ELF-1 (cell line): Measurements from ENCODE around the gene RHO.

Experiments used
- DNase-seq: peaks from one replicate; pipeline ENCODE4 v3.0.0-alpha.2; 2016; ENCODE audit warnings: low read depth, low spot score

RHO gene

DNA sequence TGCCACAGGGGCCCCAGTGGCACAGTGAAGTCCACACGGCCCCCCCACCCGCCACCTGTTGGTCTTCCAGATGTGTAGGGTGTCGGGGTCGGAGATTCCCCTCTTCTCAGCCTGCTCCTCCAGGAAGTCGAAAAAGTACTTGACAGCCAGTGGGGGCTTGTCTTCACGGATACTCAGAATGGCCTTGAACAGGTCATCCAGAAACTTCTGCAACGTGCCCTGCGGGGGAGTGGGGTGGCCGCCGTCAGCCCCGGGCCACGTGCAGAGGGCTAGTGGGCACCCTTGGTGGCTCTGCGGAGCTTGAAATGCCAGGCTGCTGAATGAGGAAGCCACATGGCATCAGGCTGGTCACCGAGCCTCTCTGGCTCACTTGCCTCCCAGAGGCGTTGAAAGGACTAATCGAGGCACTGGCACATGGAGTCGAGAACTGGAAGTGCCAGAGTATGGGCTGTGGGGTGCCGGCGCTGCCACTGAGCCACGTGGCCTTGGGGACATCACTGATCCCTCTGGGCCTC is 31.2 kb downstream of the RHO start:
- no peak for DNase-seq

DNA sequence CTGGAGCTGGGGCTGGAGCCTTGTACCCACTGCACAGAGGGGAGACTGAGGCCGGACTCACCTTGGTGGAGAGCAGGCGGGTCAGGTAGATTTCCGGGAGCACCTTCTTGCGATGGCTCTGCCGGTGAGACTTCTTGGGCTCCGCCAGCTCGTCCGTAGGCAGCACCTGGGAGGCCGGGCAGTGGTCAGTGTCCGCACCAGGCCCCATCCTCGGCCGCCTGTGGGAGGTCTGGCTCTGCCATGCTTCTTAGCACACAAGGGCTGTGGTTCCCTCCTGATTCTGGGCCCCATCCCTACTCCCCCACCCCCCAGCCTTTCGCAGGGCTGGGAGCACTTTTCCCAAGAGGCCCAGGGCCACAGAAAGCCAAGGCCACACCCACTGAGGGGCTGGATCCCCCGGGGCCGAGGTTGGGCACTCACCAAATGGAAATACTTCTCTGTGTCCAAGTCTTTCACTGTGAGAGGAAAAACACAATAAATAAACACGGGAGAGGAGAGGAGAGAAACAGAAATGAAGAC is 31.9 kb downstream of the RHO start:
- DNase-seq = peak; percentile 30

- peak; percentile 48 for DNase-seq
Measured at GRCh38 chr3:129560911-129561594, 32.6 kb downstream of the RHO start.

GRCh38 chr3:129561619-129562248 is 33.3 kb downstream of the RHO start:
- DNase-seq = no peak

DNA sequence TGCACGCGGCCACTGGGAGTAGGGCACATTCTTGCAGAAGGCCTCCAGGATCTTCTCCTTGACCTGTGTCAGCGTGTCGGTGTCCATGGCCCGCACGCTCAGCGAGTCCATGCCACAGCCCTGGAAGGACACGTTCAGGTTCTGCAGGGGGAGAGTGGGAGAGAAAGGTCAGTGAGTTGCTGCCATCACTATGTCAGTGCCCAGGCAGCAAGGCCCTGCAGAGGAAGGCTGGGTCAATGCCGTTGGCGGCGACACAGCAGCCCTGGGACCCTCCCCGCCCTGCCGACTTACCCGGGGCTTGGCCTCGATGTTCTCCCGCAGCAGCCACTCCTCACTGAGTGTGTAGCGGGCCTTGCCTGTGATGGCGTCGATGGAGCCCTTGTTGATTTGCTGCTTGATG is 34.4 kb downstream of the RHO start:
- DNase-seq = no peak

GRCh38 chr3:129563332-129563731 is 34.9 kb downstream of the RHO start:
- no peak for DNase-seq

DNA sequence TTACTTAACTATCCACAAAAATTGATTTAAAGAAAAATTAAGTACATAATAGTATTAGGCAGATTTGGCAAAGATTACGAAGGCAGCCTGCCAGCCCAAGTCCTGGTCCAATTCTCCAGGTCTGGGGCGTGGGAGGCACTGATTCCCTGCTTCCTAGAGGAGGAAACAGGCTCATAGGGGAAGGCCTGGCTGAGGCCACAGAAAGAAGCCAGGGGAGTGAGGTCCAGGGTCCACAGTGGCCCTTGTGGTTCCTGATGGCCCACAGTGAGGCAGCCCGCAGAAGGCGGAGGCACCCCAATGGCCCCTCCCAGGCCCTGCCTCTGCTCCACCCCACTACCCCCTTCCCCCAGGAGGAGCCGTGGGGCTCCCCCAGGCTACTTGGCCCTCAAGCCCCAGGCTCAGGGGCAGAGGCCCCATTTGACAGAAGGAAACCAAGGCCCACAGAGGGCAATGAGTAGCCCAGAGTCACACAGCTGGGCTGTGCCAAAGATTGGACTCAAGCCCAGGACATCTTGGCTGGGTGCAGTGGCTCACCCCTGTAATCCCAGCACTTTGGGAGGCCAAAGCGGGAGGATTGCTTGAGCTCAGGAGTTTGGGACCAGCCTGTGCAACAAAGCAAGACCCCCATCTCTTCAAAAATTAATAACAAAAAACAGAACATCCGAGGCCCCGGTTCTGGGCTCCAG is 35.6 kb downstream of the RHO start:
- no peak for DNase-seq

DNA sequence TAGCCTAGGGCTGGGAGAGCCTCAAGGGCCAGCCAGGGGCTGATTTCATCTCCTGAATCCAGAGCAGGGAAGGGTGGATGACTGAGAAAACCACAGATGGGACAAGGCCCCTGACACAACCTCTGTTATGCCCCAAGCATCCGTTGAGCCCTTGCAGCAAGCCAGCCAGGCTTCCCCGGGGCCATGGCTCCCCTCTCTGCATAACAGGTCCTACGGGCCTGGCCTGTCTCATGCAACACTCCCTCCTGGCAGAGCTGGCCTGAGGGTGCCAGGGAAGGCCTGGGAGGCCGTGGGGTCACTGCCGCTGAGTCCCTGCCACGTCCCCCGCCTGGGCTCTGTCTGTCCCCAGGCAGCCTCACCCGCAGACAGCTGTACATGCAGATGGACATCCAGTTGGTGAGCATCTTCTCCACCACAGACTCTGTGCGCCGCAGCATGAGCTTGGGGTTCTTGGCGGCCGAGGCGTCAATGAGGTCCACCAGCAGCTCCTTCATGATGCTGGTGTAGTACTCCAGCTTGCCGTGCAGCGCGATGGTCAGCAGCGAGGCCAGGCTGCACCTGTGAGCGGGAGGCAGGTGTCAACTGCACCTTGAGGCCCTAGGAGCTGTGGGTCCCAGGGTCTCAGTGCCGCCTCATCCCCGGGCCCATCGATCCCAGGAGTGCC is 36.7 kb downstream of the RHO start:
- DNase-seq = peak; percentile 79

GRCh38 chr3:129565902-129566301 is 37.5 kb downstream of the RHO start:
- no peak for DNase-seq

- no peak for DNase-seq
Measured at GRCh38 chr3:129567176-129567705, 38.8 kb downstream of the RHO start.

GRCh38 chr3:129567939-129568338 is 39.5 kb downstream of the RHO start:
- DNase-seq = no peak

GRCh38 chr3:129569856-129570255 is 41.4 kb downstream of the RHO start:
- no peak for DNase-seq

DNA sequence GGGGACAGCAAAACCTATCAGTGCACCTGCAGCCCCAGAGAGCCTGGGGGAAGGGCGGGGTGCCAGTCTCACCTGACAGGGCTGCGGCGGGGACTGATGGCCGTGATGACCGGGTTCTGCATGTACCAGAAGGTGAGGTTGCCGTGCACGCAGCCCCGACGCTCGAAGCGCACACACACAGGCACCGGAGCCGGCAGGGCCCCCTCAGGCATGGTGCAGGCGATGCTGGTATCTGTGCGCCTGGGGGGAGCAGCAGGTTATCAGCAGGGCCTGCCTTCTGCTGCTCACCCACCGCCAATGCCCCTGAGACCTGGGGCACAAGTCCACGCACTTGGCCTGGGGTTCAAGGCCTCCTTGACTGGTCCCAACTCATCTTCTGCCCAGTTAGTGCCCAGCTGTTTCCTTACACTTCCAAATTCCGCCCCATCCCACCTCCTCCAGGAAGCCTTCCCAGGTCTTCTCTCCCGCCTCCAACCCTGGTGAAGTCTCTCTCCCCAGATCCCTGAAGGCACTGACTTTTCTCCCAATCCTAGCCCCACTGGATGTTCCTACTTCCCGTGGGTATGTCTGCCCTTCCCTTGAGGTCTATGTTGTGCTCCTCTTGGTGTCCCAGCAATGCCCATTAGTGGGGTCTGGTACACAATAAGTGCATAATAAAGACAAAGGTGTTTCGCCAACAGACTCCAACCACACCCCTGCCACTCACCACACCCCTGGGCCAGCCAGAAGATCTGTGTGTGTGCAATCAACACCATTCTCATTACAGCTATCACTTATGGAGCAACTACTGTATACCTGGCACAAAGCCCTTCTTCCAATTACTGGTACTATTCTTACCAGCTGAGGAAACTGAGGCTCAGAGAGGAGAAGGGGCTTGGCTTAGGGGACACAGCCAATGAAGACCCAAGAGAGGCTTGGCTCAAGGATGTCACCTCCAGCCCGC is 43.4 kb downstream of the RHO start:
- no peak for DNase-seq

GRCh38 chr3:129572603-129573002 is 44.2 kb downstream of the RHO start:
- DNase-seq = no peak

DNA sequence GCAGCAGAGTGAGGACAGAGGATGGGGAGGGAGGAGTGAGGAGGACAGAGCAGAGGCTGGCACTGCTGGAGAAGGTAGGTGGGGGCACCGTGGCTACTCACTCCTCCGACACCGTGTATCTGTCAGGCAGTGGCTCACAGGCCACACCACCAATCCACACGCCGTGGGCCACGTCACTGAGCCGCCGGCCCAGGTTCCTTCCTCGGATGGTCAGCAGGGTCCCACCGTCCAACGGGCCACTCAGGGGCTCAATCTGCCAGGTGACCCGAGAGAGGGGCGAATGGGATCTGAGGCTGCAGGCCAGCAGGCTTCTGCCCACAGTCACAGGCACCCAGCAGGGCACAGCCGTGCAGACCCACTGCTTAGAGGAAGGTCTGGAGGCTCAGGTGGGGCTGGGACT is 45.1 kb downstream of the RHO start:
- no peak for DNase-seq

GRCh38 chr3:129574206-129574605 is 45.8 kb downstream of the RHO start:
- no peak for DNase-seq

- no peak for DNase-seq
Measured at GRCh38 chr3:129575233-129575996, 47.0 kb downstream of the RHO start.

DNA sequence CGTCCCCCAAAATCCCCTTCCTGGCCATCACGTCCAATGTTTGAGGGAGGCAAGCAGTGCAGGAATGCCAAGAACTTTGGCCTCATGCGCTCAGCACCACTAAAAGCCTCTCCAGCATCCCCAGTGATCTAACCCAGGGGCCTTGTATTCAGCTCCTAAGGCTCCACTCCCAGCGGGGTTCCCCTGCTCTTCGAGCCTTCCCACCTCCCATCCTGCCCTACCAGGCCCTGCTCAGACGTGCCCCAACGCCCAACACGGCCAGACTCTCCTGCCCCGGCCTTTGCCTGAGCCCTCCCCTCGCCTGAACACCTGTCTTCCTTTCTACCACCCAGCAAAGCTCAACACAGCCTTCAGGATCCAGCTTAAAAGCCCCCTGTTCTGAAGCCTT is 47.6 kb downstream of the RHO start:
- DNase-seq = peak; percentile 67

DNA sequence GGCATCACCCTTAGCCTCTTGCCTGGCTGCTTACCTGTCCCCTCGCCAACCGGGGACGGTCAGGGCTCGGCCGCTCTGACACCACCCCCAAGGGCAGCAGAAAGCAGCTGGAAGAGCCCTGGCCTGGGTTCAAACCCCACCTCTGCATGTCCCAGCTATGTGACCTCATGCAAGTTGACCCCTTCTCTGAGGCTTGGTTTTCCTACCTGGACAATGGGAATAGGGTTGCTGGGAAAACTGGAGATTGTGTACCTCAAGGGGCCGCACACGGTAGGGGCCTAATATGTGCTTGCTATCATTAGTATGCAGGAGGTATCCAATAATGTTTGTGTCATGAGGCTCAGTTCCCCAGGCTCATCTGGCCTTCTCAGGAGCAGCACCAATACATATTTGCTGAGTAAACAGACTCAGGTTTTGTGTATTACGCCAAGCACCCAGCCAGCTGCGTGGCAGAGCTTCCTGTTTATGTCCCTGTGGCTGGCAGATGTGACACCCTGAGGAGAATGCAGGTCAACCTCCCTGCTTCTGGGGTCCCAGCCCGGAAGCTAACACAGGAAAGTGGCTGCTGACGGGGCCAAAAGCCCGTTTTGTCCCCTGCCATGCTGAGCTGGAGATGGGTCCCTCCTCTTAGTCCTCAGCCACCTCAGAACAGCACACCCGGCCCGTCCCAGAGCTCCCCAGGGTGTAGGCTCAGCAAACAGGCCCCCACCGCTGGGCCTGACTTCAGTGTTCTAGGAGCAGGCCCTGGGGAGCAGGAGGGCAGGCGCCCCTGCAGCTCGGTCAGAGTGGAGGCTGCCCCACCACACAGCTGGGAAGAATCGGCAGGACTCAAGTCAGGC is 48.3 kb downstream of the RHO start:
- no peak for DNase-seq
